ENCODE measurements around the gene UAP1L1. TPM values are rescaled to one million over a fixed set of nuclear protein-coding genes. Genes with fewer than 3 reads are reported as not detected.

The UAP1L1 gene
- total RNA-seq, 1 donor from 2014 or later: 3.2 TPM

GRCh38 chr9:137095664-137096517, 18.6 kb downstream of the UAP1L1 start:
- DNase-seq (ENCODE audit: low spot score): no peak
- Mint-ChIP-seq H3K27me3 (ENCODE audit: unreplicated experiment) (peaks cover 7% of the 10 kb centered on the region), H3K4me1 (ENCODE audit: unreplicated experiment) (no peaks in the 10 kb centered on the region), H3K9me3 (ENCODE audit: unreplicated experiment) (no peaks in the 10 kb centered on the region), H3K4me3 (ENCODE audit: unreplicated experiment) (no peak overlapping the region), H3K27ac (ENCODE audit: unreplicated experiment) (no peak overlapping the region), H3K36me3 (ENCODE audit: low read depth, unreplicated experiment) (peaks cover 34% of the 10 kb centered on the region)
- TF ChIP-seq CTCF (IDR thresholded peaks at IDR 0.05; ENCODE audit: unreplicated experiment): no peak

GRCh38 chr9:137096785-137097546, 19.6 kb downstream of the UAP1L1 start:
- Mint-ChIP-seq H3K36me3 (ENCODE audit: low read depth, unreplicated experiment) (peaks cover 31% of the 10 kb centered on the region), H3K9me3 (ENCODE audit: unreplicated experiment) (no peaks in the 10 kb centered on the region), H3K27ac (ENCODE audit: unreplicated experiment) (no peak overlapping the region)

GRCh38 chr9:137097761-137098462, 20.6 kb downstream of the UAP1L1 start:
- no peak overlapping the region for H3K4me3 Mint-ChIP-seq (ENCODE audit: unreplicated experiment)
- no peak overlapping the region for H3K27ac Mint-ChIP-seq (ENCODE audit: unreplicated experiment)
- H3K36me3 Mint-ChIP-seq (ENCODE audit: low read depth, unreplicated experiment): peaks cover 25% of the 10 kb centered on the region
- no peak for DNase-seq (ENCODE audit: low spot score)
- TF ChIP-seq CTCF (IDR thresholded peaks at IDR 0.05; ENCODE audit: unreplicated experiment): no peak
- no peaks in the 10 kb centered on the region for H3K9me3 Mint-ChIP-seq (ENCODE audit: unreplicated experiment)
- H3K4me1 Mint-ChIP-seq (ENCODE audit: unreplicated experiment): no peaks in the 10 kb centered on the region
- H3K27me3 Mint-ChIP-seq (ENCODE audit: unreplicated experiment): peaks cover 4% of the 10 kb centered on the region

More at GRCh38 chr9:137096785-137097546, 19.6 kb downstream of the UAP1L1 start:
- Mint-ChIP-seq H3K4me3 (ENCODE audit: unreplicated experiment) (no peak overlapping the region), H3K27me3 (ENCODE audit: unreplicated experiment) (peaks cover 7% of the 10 kb centered on the region), H3K4me1 (ENCODE audit: unreplicated experiment) (no peaks in the 10 kb centered on the region)
- no peak for TF ChIP-seq CTCF (IDR thresholded peaks at IDR 0.05; ENCODE audit: unreplicated experiment)
- DNase-seq (ENCODE audit: low spot score): no peak

GRCh38 chr9:137099231-137099630, 21.9 kb downstream of the UAP1L1 start:
- TF ChIP-seq CTCF (IDR thresholded peaks at IDR 0.05; ENCODE audit: unreplicated experiment): no peak

More at GRCh38 chr9:137099231-137099630, 21.9 kb downstream of the UAP1L1 start:
- peaks cover 8% of the 10 kb centered on the region for H3K27me3 Mint-ChIP-seq (ENCODE audit: unreplicated experiment)
- H3K4me1 Mint-ChIP-seq (ENCODE audit: unreplicated experiment): no peaks in the 10 kb centered on the region
- H3K36me3 Mint-ChIP-seq (ENCODE audit: low read depth, unreplicated experiment): peaks cover 22% of the 10 kb centered on the region
- no peak overlapping the region for H3K27ac Mint-ChIP-seq (ENCODE audit: unreplicated experiment)
- DNase-seq (ENCODE audit: low spot score): no peak
- H3K4me3 Mint-ChIP-seq (ENCODE audit: unreplicated experiment): no peak overlapping the region
- no peaks in the 10 kb centered on the region for H3K9me3 Mint-ChIP-seq (ENCODE audit: unreplicated experiment)
